Measurements from ENCODE around the gene CUX1. TPM values are rescaled to one million over a fixed set of nuclear protein-coding genes. Genes with fewer than 3 reads are reported as not detected.

Gene CUX1
- total RNA-seq, 1 donor from 2014 or later = 101 TPM

DNA sequence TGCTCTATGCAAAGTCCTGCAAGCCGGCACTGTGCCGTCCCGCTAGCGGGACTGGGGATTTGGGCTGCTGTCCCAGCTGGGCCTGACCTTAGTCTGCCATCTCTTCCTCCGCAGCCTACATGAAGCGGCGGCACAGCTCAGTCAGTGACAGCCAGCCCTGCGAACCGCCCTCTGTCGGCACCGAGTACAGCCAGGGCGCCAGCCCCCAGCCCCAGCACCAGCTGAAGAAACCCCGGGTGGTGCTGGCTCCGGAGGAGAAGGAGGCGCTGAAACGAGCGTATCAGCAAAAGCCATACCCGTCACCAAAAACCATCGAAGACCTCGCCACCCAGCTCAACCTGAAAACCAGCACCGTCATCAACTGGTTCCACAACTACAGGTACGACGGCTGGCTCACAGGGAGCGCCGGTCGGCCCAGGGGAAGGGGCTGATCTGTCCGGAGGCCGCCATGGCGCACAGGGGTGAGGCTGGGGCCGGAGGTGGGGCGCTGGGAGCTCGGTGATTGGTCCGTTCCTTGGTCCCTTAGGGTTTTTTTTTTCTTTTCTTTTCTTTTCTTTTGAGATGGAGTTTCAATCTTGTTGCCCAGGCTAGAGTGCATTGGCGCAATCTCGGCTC is 421.9 kb downstream of the CUX1 start:
- intact Hi-C loops (cut with DNase I) = no loop called here
- no peaks in the 10 kb centered on the region for H3K4me1 ChIP-seq
- H3K4me3 ChIP-seq = no peak overlapping the region
- H3K9me3 ChIP-seq = no peaks in the 10 kb centered on the region
- H3K27me3 ChIP-seq = no peaks in the 10 kb centered on the region
- H3K36me3 ChIP-seq = peaks cover 40 to 61% of the 10 kb centered on the region in 2 donors
- TF ChIP-seq, protein P1, sequence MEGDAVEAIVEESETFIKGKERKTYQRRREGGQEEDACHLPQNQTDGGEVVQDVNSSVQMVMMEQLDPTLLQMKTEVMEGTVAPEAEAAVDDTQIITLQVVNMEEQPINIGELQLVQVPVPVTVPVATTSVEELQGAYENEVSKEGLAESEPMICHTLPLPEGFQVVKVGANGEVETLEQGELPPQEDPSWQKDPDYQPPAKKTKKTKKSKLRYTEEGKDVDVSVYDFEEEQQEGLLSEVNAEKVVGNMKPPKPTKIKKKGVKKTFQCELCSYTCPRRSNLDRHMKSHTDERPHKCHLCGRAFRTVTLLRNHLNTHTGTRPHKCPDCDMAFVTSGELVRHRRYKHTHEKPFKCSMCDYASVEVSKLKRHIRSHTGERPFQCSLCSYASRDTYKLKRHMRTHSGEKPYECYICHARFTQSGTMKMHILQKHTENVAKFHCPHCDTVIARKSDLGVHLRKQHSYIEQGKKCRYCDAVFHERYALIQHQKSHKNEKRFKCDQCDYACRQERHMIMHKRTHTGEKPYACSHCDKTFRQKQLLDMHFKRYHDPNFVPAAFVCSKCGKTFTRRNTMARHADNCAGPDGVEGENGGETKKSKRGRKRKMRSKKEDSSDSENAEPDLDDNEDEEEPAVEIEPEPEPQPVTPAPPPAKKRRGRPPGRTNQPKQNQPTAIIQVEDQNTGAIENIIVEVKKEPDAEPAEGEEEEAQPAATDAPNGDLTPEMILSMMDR (IDR thresholded peaks at IDR 0.05) = no peak
- no peak for DNase-seq (ENCODE audit: low spot score in 2 of 2)
- no peak overlapping the region for H3K27ac ChIP-seq

DNA sequence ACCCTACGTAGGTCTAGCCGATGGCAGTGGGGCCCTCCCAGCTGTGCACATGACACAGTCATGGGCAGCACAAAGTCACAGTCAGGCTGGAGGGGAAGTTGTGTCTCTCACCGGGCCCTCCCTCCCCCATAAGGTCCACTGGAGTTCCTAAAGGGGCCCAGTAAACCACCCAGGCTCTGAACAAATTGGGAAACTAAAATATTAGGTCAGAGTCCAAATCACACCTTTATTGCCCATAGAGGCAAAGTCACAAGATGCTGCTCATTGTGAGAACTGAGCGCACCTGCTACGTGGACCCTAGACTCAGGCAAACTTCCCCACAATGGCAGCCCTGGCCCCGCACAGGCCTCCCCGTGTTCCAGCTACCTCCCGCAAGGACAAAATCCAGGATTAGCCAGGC is 424.0 kb downstream of the CUX1 start:
- Histone ChIP-seq H3K27ac (no peak overlapping the region), H3K4me1 (no peaks in the 10 kb centered on the region), H3K27me3 (no peaks in the 10 kb centered on the region), H3K9me3 (no peaks in the 10 kb centered on the region), H3K4me3 (no peak overlapping the region), H3K36me3 (peaks cover 30 to 64% of the 10 kb centered on the region in 2 donors)
- TF ChIP-seq, protein P1 (IDR thresholded peaks at IDR 0.05) = no peak
- intact Hi-C loops (cut with DNase I) = no loop called here
- DNase-seq (ENCODE audit: low spot score in 2 of 2) = no peak

DNA sequence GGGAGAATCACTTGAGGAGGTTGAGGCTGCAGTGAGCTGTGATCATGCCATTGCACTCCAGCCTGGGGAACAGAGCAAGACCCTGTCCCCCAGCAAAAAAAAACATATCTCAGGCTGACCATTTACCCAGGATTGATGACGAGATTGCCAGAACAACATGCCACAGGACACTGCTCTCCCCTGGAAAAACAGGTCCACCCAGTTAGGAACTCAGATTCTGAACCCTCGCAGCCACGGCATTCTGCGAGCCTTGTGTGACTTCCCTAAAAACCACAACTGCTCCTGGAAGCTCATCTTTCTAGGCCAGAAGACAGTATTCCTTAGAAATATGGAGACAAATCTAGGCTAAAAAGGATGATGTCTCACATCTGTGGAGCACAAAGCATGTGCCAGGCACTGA is 427.2 kb downstream of the CUX1 start:
- Histone ChIP-seq H3K36me3 (peaks cover 34 to 55% of the 10 kb centered on the region in 2 donors), H3K27ac (no peak overlapping the region)
- intact Hi-C loops (cut with DNase I) = no loop called here

DNA sequence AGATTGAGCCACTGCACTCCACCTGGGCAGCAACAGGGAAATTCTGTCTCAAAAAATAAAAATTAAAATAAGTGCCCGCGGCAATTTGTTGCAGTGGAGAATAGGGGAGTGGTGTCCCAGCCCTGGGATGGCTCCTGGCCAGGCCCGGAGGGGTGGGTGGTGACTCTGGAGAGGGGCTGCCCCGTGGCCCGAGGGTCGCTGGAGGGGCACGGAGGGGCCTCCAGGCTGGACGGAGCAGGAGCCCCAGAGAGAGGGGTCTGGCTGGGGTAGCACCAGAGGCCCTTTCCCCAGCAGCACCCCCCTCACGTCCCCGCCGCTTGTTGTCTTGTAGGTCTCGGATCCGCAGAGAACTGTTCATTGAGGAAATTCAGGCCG is 430.6 kb downstream of the CUX1 start:
- Histone ChIP-seq H3K9me3 (no peaks in the 10 kb centered on the region), H3K36me3 (peaks cover 22 to 35% of the 10 kb centered on the region in 2 donors), H3K4me3 (no peak overlapping the region), H3K4me1 (no peaks in the 10 kb centered on the region), H3K27ac (no peak overlapping the region), H3K27me3 (no peaks in the 10 kb centered on the region)
- no peak for DNase-seq (ENCODE audit: low spot score in 2 of 2)
- TF ChIP-seq, protein P1 (IDR thresholded peaks at IDR 0.05) = no peak
- intact Hi-C loops (cut with DNase I) = no loop called here

More for the DNA sequence above, 427.2 kb downstream of the CUX1 start:
- Histone ChIP-seq H3K4me1 (no peaks in the 10 kb centered on the region), H3K4me3 (no peak overlapping the region), H3K9me3 (no peaks in the 10 kb centered on the region), H3K27me3 (no peaks in the 10 kb centered on the region)
- TF ChIP-seq, protein P1 (IDR thresholded peaks at IDR 0.05) = no peak
- DNase-seq (ENCODE audit: low spot score in 2 of 2) = no peak

DNA sequence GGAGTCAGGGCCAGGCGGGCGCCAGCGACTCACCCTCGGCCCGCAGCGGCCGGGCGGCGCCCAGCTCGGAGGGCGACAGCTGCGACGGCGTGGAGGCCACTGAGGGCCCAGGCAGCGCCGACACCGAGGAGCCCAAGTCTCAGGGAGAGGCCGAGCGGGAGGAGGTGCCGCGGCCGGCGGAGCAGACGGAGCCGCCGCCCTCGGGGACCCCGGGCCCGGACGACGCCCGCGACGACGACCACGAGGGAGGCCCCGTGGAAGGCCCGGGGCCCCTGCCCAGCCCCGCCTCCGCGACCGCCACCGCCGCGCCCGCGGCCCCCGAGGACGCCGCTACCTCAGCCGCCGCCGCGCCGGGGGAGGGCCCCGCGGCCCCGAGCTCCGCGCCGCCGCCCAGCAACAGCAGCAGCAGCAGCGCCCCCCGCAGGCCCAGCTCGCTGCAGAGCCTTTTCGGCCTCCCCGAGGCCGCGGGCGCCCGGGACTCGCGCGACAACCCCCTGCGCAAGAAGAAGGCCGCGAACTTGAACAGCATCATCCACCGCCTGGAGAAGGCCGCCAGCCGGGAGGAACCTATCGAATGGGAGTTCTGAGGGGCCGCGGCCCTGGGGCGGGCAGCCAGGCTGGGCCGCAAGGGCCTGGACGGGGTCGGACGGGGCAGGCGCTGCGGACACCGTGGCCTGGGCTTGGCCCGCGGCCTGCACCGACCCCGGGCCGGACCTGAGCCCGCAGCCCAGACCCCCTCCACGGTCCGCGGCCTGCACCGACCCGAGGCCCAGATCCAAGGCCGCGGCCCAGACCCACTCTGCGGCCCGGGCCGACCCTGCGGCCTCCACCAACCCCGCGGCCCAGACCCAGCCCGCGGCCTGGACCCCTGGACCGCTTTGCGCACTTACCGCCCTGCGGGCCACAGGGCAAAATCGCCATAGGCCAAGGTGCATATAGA is 431.3 kb downstream of the CUX1 start:
- intact Hi-C loops (cut with DNase I) = no loop called here
- Histone ChIP-seq H3K27ac (no peak overlapping the region), H3K4me3 (no peak overlapping the region), H3K36me3 (peaks cover 20 to 31% of the 10 kb centered on the region in 2 donors), H3K4me1 (no peaks in the 10 kb centered on the region), H3K27me3 (no peaks in the 10 kb centered on the region), H3K9me3 (no peaks in the 10 kb centered on the region)
- TF ChIP-seq, protein P1 (IDR thresholded peaks at IDR 0.05) = no peak
- DNase-seq (ENCODE audit: low spot score in 2 of 2) = no peak
